AG10803 (cell line): ENCODE results near the gene GPA33.
"Not testable (repeated sequence)": the region's sequence is repeated elsewhere in the genome, so short reads cannot be mapped to it uniquely, and the experiment has no call there.

Experiments
- DNase-seq: peaks from one replicate; pipeline ENCODE4 v3.0.0; 2010; ENCODE audit warnings: low read depth
- H3K4me3 ChIP-seq: 2 replicates; pipeline ENCODE4 v1.5.1; 2011; ENCODE audit warnings: mild to moderate bottlenecking, low read length, control low read depth
- TF ChIP-seq, protein P1 (sequence below): conservative IDR thresholded peaks from 2 replicates; pipeline ENCODE4 v1.5.1; 2011; ENCODE audit warnings: mild to moderate bottlenecking, low read length, control low read depth, inconsistent platforms

The GPA33 gene

DNA sequence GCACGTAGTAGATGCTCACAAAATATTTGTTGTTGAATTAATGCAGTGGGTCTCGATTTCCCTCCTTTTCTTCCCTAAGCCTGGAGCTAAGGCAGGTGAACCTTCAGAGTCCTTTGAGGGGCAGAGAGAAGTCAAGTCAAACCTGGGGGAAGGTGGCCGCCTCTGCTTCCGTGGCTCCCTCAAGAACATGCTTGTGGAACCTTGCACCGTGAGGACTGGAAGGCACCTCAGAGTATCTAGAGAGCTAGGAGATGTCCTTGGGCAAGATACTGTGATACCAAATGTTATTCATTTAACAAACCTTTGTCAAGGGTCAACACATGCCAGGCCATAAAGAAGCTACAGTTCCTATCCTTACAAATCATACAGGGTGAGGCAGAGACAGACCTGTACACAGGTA, 38.3 kb downstream of the GPA33 start:
- DNase-seq: no peak
- TF ChIP-seq, protein P1, sequence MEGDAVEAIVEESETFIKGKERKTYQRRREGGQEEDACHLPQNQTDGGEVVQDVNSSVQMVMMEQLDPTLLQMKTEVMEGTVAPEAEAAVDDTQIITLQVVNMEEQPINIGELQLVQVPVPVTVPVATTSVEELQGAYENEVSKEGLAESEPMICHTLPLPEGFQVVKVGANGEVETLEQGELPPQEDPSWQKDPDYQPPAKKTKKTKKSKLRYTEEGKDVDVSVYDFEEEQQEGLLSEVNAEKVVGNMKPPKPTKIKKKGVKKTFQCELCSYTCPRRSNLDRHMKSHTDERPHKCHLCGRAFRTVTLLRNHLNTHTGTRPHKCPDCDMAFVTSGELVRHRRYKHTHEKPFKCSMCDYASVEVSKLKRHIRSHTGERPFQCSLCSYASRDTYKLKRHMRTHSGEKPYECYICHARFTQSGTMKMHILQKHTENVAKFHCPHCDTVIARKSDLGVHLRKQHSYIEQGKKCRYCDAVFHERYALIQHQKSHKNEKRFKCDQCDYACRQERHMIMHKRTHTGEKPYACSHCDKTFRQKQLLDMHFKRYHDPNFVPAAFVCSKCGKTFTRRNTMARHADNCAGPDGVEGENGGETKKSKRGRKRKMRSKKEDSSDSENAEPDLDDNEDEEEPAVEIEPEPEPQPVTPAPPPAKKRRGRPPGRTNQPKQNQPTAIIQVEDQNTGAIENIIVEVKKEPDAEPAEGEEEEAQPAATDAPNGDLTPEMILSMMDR: no peak
- H3K4me3 ChIP-seq: no peak overlapping the region

DNA sequence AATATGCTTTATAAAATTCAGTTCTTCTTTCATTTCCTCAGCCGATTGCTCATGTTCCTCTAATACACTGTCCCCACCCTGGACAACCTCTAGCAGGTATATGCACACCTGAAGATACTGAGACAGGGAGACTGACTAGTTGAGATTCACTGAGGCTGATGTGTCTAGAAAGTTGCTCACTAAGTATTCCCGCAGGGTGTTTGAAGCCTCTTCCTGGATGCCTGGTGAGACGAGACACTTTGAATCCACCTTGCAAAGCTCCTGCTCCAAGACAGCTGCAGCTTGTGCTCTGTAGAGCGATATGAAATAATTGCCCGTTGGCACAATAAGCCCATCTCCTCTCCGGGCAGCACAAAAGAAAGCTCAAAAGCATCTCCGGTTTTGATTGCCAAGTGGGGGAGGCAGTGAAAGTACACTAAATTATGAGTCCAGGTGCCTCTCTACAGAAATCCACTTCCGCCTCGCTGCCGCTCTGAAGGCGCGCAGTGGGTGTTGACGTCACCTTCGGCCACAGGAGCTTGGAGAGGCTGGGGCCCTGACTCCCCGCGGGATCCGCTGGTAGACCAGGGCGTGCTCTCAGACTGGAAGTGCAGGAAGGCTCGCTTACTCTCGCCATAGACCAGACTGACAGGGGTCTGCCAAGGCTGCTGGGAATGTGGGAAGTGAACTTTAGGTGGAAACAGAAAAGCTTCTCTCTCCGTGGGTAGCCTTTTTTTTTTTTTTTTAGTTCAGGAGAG, 46.3 kb downstream of the GPA33 start:
- peak; percentile 11 for DNase-seq
- H3K4me3 ChIP-seq: no peak overlapping the region

DNA sequence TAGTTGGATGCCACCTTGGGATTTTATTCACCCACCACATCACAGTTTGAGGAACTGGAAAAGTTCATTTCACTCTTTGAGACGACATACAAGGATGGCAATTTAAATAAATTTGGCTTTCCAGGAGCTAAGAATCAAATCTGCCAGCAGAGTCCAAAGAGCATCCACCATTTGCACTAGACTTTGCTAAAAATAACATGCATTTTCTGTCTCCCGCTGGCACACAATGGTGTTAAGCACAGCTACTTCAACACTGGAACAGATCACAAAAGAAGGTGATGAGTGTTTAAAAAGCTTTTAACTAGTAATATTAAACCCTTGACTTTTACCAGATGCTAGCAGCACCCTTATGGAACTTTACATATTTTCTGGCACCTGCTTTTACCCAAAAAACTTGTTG, 56.5 kb downstream of the GPA33 start:
- TF ChIP-seq, protein P1: no peak
- DNase-seq: no peak
- H3K4me3 ChIP-seq: no peak overlapping the region

More for the DNA sequence above, 46.3 kb downstream of the GPA33 start:
- TF ChIP-seq, protein P1: no peak

DNA sequence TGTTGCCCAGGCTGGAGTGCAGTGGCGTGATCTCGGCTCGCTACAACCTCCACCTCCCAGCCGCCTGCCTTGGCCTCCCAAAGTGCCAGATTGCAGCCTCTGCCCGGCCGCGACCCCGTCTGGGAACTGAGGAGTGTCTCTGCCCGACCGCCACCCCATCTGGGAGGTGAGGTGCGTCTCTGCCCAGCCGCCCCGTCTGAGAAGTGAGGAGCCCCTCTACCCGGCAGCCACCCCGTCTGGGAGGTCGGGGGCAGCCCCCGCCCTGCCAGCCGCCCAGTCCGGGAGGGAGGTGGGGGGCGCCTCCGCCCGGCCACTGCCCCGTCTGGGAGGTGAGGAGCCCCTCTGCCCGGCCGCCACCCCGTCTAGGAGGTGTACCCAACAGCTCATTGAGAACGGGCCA, 60.6 kb downstream of the GPA33 start:
- DNase-seq, H3K4me3 ChIP-seq: not testable (repeated sequence)

DNA sequence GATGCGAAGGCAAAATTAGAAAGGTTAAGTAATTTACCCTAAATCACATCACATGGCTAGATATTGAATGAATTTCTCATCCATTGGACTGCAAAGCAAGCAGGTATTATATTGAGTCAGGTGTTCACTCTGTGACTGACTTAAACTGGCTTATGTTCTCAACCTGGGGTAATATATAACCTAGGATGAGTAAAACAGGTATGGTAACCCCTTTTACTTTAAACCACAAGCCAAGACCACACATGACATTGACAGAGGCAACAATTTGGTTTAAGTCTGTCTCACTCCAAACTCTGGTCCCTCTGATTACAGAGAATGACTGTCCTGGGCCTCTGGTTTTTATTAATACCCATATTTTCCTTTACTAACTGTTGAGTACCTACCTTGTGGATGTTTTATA, 67.8 kb downstream of the GPA33 start:
- TF ChIP-seq, protein P1: no peak
- DNase-seq: no peak
- H3K4me3 ChIP-seq: no peak overlapping the region

DNA sequence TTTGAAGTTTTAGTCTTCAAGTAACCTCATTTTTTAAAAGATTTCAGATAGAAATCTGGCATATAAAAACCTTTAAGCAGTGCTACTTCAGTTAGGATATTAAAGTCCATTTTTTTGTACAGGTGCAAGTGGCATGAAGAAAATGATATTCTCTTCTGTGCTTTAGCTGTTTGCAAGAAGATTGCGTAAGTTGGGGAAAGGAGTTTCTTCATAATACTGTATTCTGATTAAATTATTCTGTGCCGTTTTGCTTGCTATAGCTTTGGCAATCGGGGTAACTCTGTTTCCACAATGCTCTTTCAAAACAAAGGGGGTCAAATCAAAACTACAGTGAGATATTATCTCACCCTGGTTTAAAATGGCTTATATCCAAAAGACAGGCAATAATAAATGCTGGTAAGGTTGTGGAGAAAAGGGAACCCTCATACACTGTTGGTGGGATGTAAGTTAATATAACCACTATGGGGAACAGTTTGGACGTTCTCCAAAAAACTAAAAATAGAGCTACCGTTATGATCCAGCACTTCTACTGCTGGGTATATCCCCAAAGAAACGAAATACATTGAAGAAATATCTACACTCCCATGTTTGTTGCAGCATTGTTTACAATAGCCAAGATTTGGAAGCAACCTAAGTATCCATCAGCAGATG, 74.0 kb downstream of the GPA33 start:
- H3K4me3 ChIP-seq: no peak overlapping the region
- TF ChIP-seq, protein P1: no peak
- no peak for DNase-seq

DNA sequence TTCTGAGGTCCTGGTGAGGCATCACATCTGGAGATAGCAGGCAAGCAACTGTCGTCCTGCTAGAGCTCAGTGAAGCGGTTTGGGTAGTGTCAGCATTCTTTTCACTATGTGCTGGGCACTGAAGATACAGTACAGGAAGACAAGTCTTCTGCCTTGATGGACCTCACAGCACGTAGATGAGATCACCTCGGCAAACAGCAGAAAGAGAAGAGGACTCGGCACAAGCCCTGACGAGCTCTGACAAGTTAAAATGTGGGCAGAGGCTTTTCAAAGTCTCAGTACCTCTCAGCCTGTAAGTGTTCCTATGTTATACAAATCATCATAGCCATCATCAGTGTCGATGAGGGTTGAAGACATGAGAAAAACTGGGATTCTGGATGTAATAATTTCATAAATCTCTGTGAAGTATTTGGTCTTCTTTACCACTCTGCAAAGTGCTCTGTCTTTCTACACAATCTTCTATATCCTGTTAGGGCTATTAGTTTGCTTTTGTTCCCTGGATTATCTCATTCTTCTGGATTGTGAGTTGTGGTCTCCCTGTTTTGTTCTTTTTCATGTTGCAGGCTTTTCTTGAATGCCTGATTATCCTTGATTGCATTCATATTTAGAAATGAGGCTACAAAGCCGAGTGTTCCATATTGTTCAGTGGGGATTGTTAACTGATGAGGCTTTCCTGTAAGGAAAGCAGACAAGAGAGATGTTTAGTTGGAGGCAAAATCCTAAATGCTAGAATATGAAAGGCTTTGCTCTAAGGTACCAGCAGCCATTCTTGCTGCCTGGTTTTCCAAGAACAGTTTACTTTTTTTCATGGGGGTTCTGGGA, 76.9 kb downstream of the GPA33 start:
- no peak for DNase-seq
- TF ChIP-seq, protein P1: no peak

More for the DNA sequence above, 76.9 kb downstream of the GPA33 start:
- H3K4me3 ChIP-seq: no peak overlapping the region
